Right ventricle myocardium superior (tissue), 1 donor: Measurements from ENCODE around the gene SOAT1. TPM values are rescaled to one million over a fixed set of nuclear protein-coding genes. Genes with fewer than 3 reads are reported as not detected.
"Not testable (repeated sequence)": the region's sequence is repeated elsewhere in the genome, so short reads cannot be mapped to it uniquely, and the experiment has no call there.

Source experiments
- ATAC-seq: fragments of 200-7000 bp; cut with Tn5 transposase; one replicate; pipeline ENCODE4 v1.9.1; 2020; ENCODE audit warnings: mild to moderate bottlenecking; ENCODE audit not compliant: poor library complexity
- DNase-seq: peaks from one replicate; pipeline ENCODE4 v3.0.0-alpha.2; 2020
- intact Hi-C: fragments of 100-400 bp; cut with DNase I; formaldehyde crosslinking; loops from one replicate; pipeline ENCODE4 v1.11.2; 2022
- long read RNA-seq: library from polyadenylated mRNA; unstranded; transcript quantifications from one replicate; pipeline ENCODE4 v2.0.0, GENCODE V29; 2021
- total RNA-seq: library from RNA; stranded (reverse); fragmentation: NEBNext Ultra II Directional; extraction: Animal tissue kit (Norgen Biotek cat#: 25700); gene quantifications from one replicate; pipeline ENCODE4 v1.2.1, GENCODE V29; 2021
- donor health status: DM: no; HTN: yes; CAD: no; lungs with severe emphysema.

Gene SOAT1
- 8.5 TPM for total RNA-seq
- long read RNA-seq, full-length matches to known transcripts: 3 of 4 reads
- long read RNA-seq, partial matches to known transcripts: 1 of 4 reads
- long read RNA-seq, other reads (novel, unspliced or antisense): 0 of 4 reads

- peak; percentile 98 for DNase-seq
- intact Hi-C loops: loop anchor here (10.0 kb wide), 1 partner anchor 209 kb away; the partner anchor contains the start of gene TOR3A
- peak; percentile 99 for ATAC-seq
Observed at GRCh38 chr1:179293340-179294327, at the start of gene SOAT1. SOAT1 (plus strand) TSS chr1:179293797; CDS start chr1:179302685, 8,888 bp downstream.

GRCh38 chr1:179245426-179245825 is 48.2 kb upstream of the SOAT1 start:
- ATAC-seq, intact Hi-C loops, DNase-seq: not testable (repeated sequence)

GRCh38 chr1:179247923-179248322 is 45.7 kb upstream of the SOAT1 start:
- no peak for DNase-seq
- no peak for ATAC-seq
- intact Hi-C loops: no loop called here

GRCh38 chr1:179251675-179252074 is 41.9 kb upstream of the SOAT1 start:
- ATAC-seq: peak; percentile 72
- intact Hi-C loops: loop anchor here (5.0 kb wide), 1 partner anchor 116 kb away; the partner anchor contains the start of gene AXDND1
- no peak for DNase-seq

- ATAC-seq: no peak
- DNase-seq: no peak
- intact Hi-C loops: loop anchor here (5.0 kb wide), 1 partner anchor 115 kb away; the partner anchor contains the start of gene AXDND1
Observed at GRCh38 chr1:179252606-179253005, 41.0 kb upstream of the SOAT1 start.

- DNase-seq (no peak), ATAC-seq (no peak)
- intact Hi-C loops: loop anchor here (5.0 kb wide), 1 partner anchor 114 kb away; the partner anchor contains the start of gene AXDND1
Observed at GRCh38 chr1:179253286-179253972, 40.2 kb upstream of the SOAT1 start.

- no peak for DNase-seq
- no peak for ATAC-seq
- intact Hi-C loops: no loop called here
Observed at GRCh38 chr1:179262183-179262582, 31.4 kb upstream of the SOAT1 start.

- intact Hi-C loops: no loop called here
- ATAC-seq (no peak), DNase-seq (no peak)
Observed at GRCh38 chr1:179263121-179263520, 30.5 kb upstream of the SOAT1 start.

- no peak for ATAC-seq
Observed at GRCh38 chr1:179264507-179264906, 29.1 kb upstream of the SOAT1 start.

GRCh38 chr1:179269071-179269470 is 24.5 kb upstream of the SOAT1 start:
- no peak for ATAC-seq
- intact Hi-C loops: no loop called here
- DNase-seq: no peak

More at GRCh38 chr1:179264507-179264906, 29.1 kb upstream of the SOAT1 start:
- intact Hi-C loops: no loop called here
- DNase-seq: no peak

- DNase-seq, ATAC-seq, intact Hi-C loops: not testable (repeated sequence)
Observed at GRCh38 chr1:179274424-179274823, 19.2 kb upstream of the SOAT1 start.

GRCh38 chr1:179278920-179279319 is 14.7 kb upstream of the SOAT1 start:
- DNase-seq (no peak), ATAC-seq (no peak)
- intact Hi-C loops: no loop called here

- ATAC-seq (no peak), DNase-seq (no peak)
- intact Hi-C loops: no loop called here
Observed at GRCh38 chr1:179283992-179284391, 9.6 kb upstream of the SOAT1 start.

GRCh38 chr1:179287946-179288345 is 5.7 kb upstream of the SOAT1 start:
- DNase-seq: no peak
- intact Hi-C loops: no loop called here
- ATAC-seq: no peak

GRCh38 chr1:179288977-179289376 is 4.6 kb upstream of the SOAT1 start:
- ATAC-seq (no peak), DNase-seq (no peak)
- intact Hi-C loops: no loop called here

GRCh38 chr1:179295164-179295755 is 1.7 kb downstream of the SOAT1 start:
- DNase-seq: no peak
- intact Hi-C loops: loop anchor here (10.0 kb wide), 1 partner anchor 210 kb away; the partner anchor contains the start of gene TOR3A
- no peak for ATAC-seq

- ATAC-seq: no peak
- no peak for DNase-seq
- intact Hi-C loops: loop anchor here (10.0 kb wide), 1 partner anchor 212 kb away; the partner anchor contains the start of gene TOR3A
Observed at GRCh38 chr1:179296356-179297104, 2.9 kb downstream of the SOAT1 start.

GRCh38 chr1:179297105-179297378 is 3.4 kb downstream of the SOAT1 start:
- no peak for ATAC-seq

More at GRCh38 chr1:179297105-179297378, 3.4 kb downstream of the SOAT1 start:
- DNase-seq: no peak
- intact Hi-C loops: loop anchor here (10.0 kb wide), 1 partner anchor 212 kb away; the partner anchor contains the start of gene TOR3A
